Neural cell (in vitro differentiated cells): ENCODE results near the gene ARHGEF11. TPM values are rescaled to one million over a fixed set of nuclear protein-coding genes. Genes with fewer than 3 reads are reported as not detected.

Experiments
- H2AFZ ChIP-seq: fragments of 200-600, 300-800 bp; sonication (generic), shearing (Covaris generic); 2 replicates; pipeline ENCODE4 v1.6.0; 2014; ENCODE audit warnings: low read depth, mild to moderate bottlenecking, antibody characterized with exemption, low read length, moderate library complexity
- H3F3A ChIP-seq: fragments of 200-600 bp; shearing (Covaris generic); 2 replicates; pipeline ENCODE4 v1.6.1; 2016; ENCODE audit warnings: mild to moderate bottlenecking, moderate library complexity, mixed read lengths, antibody characterized with exemption, low read length; ENCODE audit not compliant: insufficient read depth, poor library complexity, severe bottlenecking
- H3K27ac ChIP-seq: fragments of 200-600, 300-800 bp; sonication (generic), shearing (Covaris generic); 2 replicates; pipeline ENCODE4 v1.5.1; 2014; ENCODE audit warnings: mild to moderate bottlenecking, low read length, moderate library complexity
- H3K27me3 ChIP-seq: fragments of 300-800, 200-600 bp; sonication (generic), shearing (Covaris generic); 2 replicates; pipeline ENCODE4 v1.6.0; 2014; ENCODE audit warnings: mild to moderate bottlenecking, low read depth, low read length, moderate library complexity; ENCODE audit not compliant: insufficient read depth
- H3K36me3 ChIP-seq: fragments of 300-800, 200-600 bp; sonication (generic), shearing (Covaris generic); 2 replicates; pipeline ENCODE4 v1.5.1; 2014; ENCODE audit warnings: mild to moderate bottlenecking, antibody characterized with exemption, low read length, moderate library complexity; ENCODE audit not compliant: insufficient read depth
- H3K4me2 ChIP-seq: fragments of 300-800, 200-600 bp; sonication (generic), shearing (Covaris generic); 2 replicates; pipeline ENCODE4 v1.6.0; 2014; ENCODE audit warnings: mild to moderate bottlenecking, low read length
- H3K4me3 ChIP-seq: fragments of 300-800, 200-600 bp; sonication (generic), shearing (Covaris generic); 2 replicates; pipeline ENCODE4 v1.5.1; 2014; ENCODE audit warnings: mild to moderate bottlenecking, low read length, moderate library complexity
- H3K79me2 ChIP-seq: fragments of 200-600 bp; shearing (Covaris generic); replicated peaks from 2 replicates; pipeline ENCODE4 v1.6.0; 2014; ENCODE audit warnings: mild to moderate bottlenecking, low read length, moderate library complexity; ENCODE audit not compliant: insufficient read depth
- H3K9ac ChIP-seq: fragments of 300-800, 200-600 bp; sonication (generic), shearing (Covaris generic); 2 replicates; pipeline ENCODE4 v1.6.1; 2016; ENCODE audit warnings: mild to moderate bottlenecking, low read length, mixed read lengths
- H3K9me2 ChIP-seq: fragments of 200-600 bp; shearing (Covaris generic); 2 replicates; pipeline ENCODE4 v1.6.1; 2016; ENCODE audit warnings: mild to moderate bottlenecking, low read length, mixed read lengths; ENCODE audit not compliant: insufficient read depth
- H3K9me3 ChIP-seq: fragments of 200-600, 300-800 bp; sonication (generic), shearing (Covaris generic); 2 replicates; pipeline ENCODE4 v1.6.1; 2016; ENCODE audit warnings: mild to moderate bottlenecking, mixed run types, low read length, moderate library complexity, mixed read lengths
- H4K20me1 ChIP-seq: fragments of 200-600 bp; shearing (Covaris generic); 2 replicates; pipeline ENCODE4 v1.6.1; 2016; ENCODE audit warnings: mild to moderate bottlenecking, mixed run types; ENCODE audit not compliant: insufficient read depth
- CTCF ChIP-seq: fragments of 450-650 bp; IDR thresholded peaks from 2 replicates; pipeline ENCODE4 v1.5.1; 2014; ENCODE audit warnings: antibody characterized with exemption, mild to moderate bottlenecking, moderate library complexity; ENCODE audit not compliant: poor library complexity, severe bottlenecking
- EZH2 ChIP-seq: fragments of 200-600, 300-800 bp; shearing (Covaris generic), sonication (generic); IDR thresholded peaks from 2 replicates; pipeline ENCODE4 v1.6.1; 2014; ENCODE audit warnings: antibody characterized with exemption, low read length, borderline replicate concordance, mild to moderate bottlenecking; ENCODE audit not compliant: insufficient read depth, poor library complexity, severe bottlenecking
- MXI1 ChIP-seq: fragments of 450-650 bp; conservative IDR thresholded peaks from 2 replicates; pipeline ENCODE4 v1.6.1; 2014; ENCODE audit warnings: antibody characterized with exemption, mild to moderate bottlenecking; ENCODE audit not compliant: poor library complexity, severe bottlenecking
- POLR2AphosphoS5 ChIP-seq: IDR thresholded peaks from 2 replicates; pipeline ENCODE4 v1.6.1; 2012
- RAD21 ChIP-seq: fragments of 450-650 bp; conservative IDR thresholded peaks from 2 replicates; pipeline ENCODE4 v1.6.1; 2014; ENCODE audit warnings: antibody characterized with exemption, mild to moderate bottlenecking, moderate library complexity
- REST ChIP-seq: IDR thresholded peaks from 2 replicates; pipeline ENCODE4 v1.6.1; 2012; ENCODE audit warnings: borderline replicate concordance
- SMC3 ChIP-seq: fragments of 450-650 bp; conservative IDR thresholded peaks from 2 replicates; pipeline ENCODE4 v1.6.1; 2014; ENCODE audit warnings: antibody characterized with exemption, mild to moderate bottlenecking, moderate library complexity; ENCODE audit not compliant: poor library complexity
- TAF1 ChIP-seq: IDR thresholded peaks from 2 replicates; pipeline ENCODE4 v1.6.1; 2012; ENCODE audit warnings: low read depth
- polyA plus RNA-seq: library from polyadenylated mRNA; depleted of rRNA; stranded (reverse); fragments of >200 nt; gene quantifications from 2 replicates; pipeline ENCODE4 v1.2.3, GENCODE V29; 2014

The ARHGEF11 gene
- polyA plus RNA-seq, 1 donor from 2014 or later = 33.2 TPM

- Histone ChIP-seq H3K79me2 (no peaks in the 10 kb centered on the region), H3K9me3 (no peaks in the 10 kb centered on the region), H3K4me3 (no peak overlapping the region), H3K27me3 (no peaks in the 10 kb centered on the region), H3K36me3 (no peaks in the 10 kb centered on the region), H3K9me2 (no peaks in the 10 kb centered on the region), H4K20me1 (no peaks in the 10 kb centered on the region), H2AFZ (no peak overlapping the region), H3K27ac (no peak overlapping the region), H3K4me2 (no peak overlapping the region), H3F3A (no peaks in the 10 kb centered on the region), H3K9ac (no peak overlapping the region)
- TF ChIP-seq RAD21 = no peak
- no peak for TF ChIP-seq POLR2AphosphoS5
These were observed 135.9 kb downstream of the ARHGEF11 start for GRCh38 chr1:156909671-156910070.

- H3K4me3 ChIP-seq = no peak overlapping the region
- H3K9me3 ChIP-seq = no peaks in the 10 kb centered on the region
- H3K27me3 ChIP-seq = no peaks in the 10 kb centered on the region
- TF ChIP-seq MXI1 = no peak
- no peak overlapping the region for H3K9ac ChIP-seq
- no peaks in the 10 kb centered on the region for H3F3A ChIP-seq
- H3K9me2 ChIP-seq = no peaks in the 10 kb centered on the region
- H3K79me2 ChIP-seq = no peaks in the 10 kb centered on the region
- no peak overlapping the region for H3K4me2 ChIP-seq
- no peaks in the 10 kb centered on the region for H3K36me3 ChIP-seq
- no peak overlapping the region for H3K27ac ChIP-seq
- no peaks in the 10 kb centered on the region for H4K20me1 ChIP-seq
- no peak overlapping the region for H2AFZ ChIP-seq
These were observed 136.6 kb downstream of the ARHGEF11 start for GRCh38 chr1:156908955-156909354.

- H3K27ac ChIP-seq = no peak overlapping the region
- H4K20me1 ChIP-seq = no peaks in the 10 kb centered on the region
- no peaks in the 10 kb centered on the region for H3K79me2 ChIP-seq
- H3K9ac ChIP-seq = no peak overlapping the region
- no peak overlapping the region for H3K4me3 ChIP-seq
- H3K9me3 ChIP-seq = no peaks in the 10 kb centered on the region
- H2AFZ ChIP-seq = no peak overlapping the region
- H3F3A ChIP-seq = no peaks in the 10 kb centered on the region
- no peaks in the 10 kb centered on the region for H3K27me3 ChIP-seq
- H3K36me3 ChIP-seq = no peaks in the 10 kb centered on the region
- no peaks in the 10 kb centered on the region for H3K9me2 ChIP-seq
- H3K4me2 ChIP-seq = no peak overlapping the region
- no peak for TF ChIP-seq EZH2
- TF ChIP-seq TAF1 = no peak
- no peak for TF ChIP-seq CTCF
- TF ChIP-seq SMC3 = no peak
- no peak for TF ChIP-seq REST
These were observed 137.0 kb downstream of the ARHGEF11 start for GRCh38 chr1:156908541-156908940.
